Nephron progenitor cell (in vitro differentiated cells): ENCODE data around the gene CAPN14.

Source experiments
- DNase-seq: peaks from one replicate; pipeline ENCODE4 v3.0.0; 2021
- H3K27ac Mint-ChIP-seq: 2 replicates; pipeline ENCODE4 v1.8.0; 2021; ENCODE audit warnings: mild to moderate bottlenecking, moderate library complexity, mixed read lengths
- H3K27me3 Mint-ChIP-seq: 2 replicates; pipeline ENCODE4 v1.8.0; 2021; ENCODE audit warnings: mild to moderate bottlenecking, low read depth, mixed read lengths; ENCODE audit not compliant: poor library complexity
- H3K36me3 Mint-ChIP-seq: 2 replicates; pipeline ENCODE4 v1.8.0; 2021; ENCODE audit warnings: low read depth, mixed read lengths
- H3K4me1 Mint-ChIP-seq: 2 replicates; pipeline ENCODE4 v1.8.0; 2021; ENCODE audit warnings: mixed read lengths
- H3K4me3 Mint-ChIP-seq: 2 replicates; pipeline ENCODE4 v1.8.0; 2021; ENCODE audit warnings: mild to moderate bottlenecking, moderate library complexity, mixed read lengths
- H3K9me3 Mint-ChIP-seq: 2 replicates; pipeline ENCODE4 v1.8.0; 2021; ENCODE audit warnings: mild to moderate bottlenecking, moderate library complexity, mixed read lengths
- TF ChIP-seq, protein P1 (sequence below): fragments of 200-600 bp; sonication (generic); IDR thresholded peaks from 2 replicates; pipeline ENCODE4 v1.5.0; 2021; ENCODE audit warnings: antibody characterized with exemption

The CAPN14 gene

DNA sequence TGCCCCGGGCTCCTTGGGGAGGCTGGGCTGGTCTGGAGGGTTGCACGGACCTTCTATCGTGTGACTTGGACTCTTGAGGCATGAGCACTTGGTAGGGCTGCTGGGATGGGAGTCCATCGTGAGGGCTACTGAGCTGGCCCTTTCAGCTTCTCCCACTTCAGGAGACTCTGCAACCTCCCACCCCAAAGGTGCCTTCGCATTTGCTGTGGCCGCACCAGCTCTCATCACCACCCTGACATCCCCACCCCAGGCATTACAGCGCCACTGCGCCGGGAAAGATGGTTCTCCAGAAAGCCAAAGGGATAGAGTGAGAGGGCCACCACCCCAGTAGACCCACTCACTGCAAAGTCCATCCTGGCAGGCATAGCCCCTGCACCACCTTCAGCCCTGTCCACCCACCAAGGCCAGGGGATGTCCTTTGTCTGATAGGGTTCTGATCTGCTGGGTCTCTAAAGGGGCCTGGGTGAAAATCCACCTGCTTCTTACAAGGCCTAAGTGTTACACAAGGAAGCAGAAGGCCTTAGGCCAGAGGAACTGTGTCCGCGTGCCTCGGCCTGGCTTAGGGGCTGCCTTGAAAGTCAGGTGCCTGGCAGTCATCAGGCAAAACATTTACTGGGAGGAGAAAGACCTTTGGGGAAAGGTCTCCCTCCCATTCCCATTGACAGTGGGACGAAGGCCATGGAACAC is 21.7 kb upstream of the CAPN14 start:
- no peak for DNase-seq
- TF ChIP-seq, protein P1, sequence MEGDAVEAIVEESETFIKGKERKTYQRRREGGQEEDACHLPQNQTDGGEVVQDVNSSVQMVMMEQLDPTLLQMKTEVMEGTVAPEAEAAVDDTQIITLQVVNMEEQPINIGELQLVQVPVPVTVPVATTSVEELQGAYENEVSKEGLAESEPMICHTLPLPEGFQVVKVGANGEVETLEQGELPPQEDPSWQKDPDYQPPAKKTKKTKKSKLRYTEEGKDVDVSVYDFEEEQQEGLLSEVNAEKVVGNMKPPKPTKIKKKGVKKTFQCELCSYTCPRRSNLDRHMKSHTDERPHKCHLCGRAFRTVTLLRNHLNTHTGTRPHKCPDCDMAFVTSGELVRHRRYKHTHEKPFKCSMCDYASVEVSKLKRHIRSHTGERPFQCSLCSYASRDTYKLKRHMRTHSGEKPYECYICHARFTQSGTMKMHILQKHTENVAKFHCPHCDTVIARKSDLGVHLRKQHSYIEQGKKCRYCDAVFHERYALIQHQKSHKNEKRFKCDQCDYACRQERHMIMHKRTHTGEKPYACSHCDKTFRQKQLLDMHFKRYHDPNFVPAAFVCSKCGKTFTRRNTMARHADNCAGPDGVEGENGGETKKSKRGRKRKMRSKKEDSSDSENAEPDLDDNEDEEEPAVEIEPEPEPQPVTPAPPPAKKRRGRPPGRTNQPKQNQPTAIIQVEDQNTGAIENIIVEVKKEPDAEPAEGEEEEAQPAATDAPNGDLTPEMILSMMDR: no peak
- H3K4me3 Mint-ChIP-seq: no peak overlapping the region
- H3K36me3 Mint-ChIP-seq: no peaks in the 10 kb centered on the region
- H3K4me1 Mint-ChIP-seq: peaks cover 44% of the 10 kb centered on the region
- peaks cover 16% of the 10 kb centered on the region for H3K27me3 Mint-ChIP-seq
- H3K9me3 Mint-ChIP-seq: no peaks in the 10 kb centered on the region
- peak overlapping the region; percentile 42 for H3K27ac Mint-ChIP-seq

DNA sequence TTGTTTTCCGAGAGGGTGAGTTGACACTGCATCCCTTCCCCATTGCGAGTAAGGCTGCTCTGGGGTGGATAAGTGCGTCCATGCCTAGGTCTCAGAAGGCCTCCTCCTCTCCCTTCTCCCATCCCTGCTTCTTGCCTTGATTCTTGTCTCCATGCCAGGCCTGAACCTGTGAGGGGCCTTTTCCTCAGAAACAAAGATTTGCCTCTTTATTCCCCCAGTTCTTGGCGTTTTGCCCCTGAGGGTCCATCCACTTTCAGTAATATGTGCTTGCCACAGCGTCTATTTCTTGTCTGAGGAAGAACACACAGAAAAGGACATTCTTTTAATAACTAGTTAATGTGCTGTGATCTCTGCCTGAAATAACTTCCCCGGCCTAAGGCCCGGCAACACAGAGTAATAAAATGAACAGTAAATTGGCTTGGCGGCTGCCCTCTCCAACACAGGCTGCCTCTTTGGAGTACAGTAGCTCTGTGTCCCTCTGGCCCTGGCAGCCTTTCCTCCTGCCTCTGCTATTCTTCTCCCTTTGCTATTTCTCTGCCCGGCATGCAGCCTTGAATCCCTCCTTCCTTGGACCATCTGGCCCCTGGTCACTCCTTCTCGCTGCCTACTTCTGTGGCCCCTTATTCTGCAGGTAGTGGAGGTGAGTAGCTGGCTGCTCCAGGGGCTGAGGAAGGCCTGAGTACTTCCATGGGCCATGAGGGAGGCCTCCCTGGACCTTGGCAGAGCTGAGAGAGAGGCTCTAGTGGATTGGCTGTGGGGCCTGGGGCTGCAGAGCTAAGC is 21.0 kb upstream of the CAPN14 start:
- TF ChIP-seq, protein P1: no peak
- Mint-ChIP-seq H3K36me3 (no peaks in the 10 kb centered on the region), H3K27ac (peak overlapping the region; percentile 18), H3K27me3 (peaks cover 16% of the 10 kb centered on the region), H3K4me1 (peaks cover 48% of the 10 kb centered on the region), H3K9me3 (no peaks in the 10 kb centered on the region), H3K4me3 (no peak overlapping the region)
- no peak for DNase-seq

GRCh38 chr2:31237348-31238017 is 20.2 kb upstream of the CAPN14 start:
- Mint-ChIP-seq H3K4me3 (no peak overlapping the region), H3K36me3 (no peaks in the 10 kb centered on the region), H3K4me1 (peaks cover 52% of the 10 kb centered on the region), H3K9me3 (no peaks in the 10 kb centered on the region), H3K27ac (no peak overlapping the region), H3K27me3 (peaks cover 16% of the 10 kb centered on the region)
- no peak for DNase-seq
- TF ChIP-seq, protein P1: no peak

DNA sequence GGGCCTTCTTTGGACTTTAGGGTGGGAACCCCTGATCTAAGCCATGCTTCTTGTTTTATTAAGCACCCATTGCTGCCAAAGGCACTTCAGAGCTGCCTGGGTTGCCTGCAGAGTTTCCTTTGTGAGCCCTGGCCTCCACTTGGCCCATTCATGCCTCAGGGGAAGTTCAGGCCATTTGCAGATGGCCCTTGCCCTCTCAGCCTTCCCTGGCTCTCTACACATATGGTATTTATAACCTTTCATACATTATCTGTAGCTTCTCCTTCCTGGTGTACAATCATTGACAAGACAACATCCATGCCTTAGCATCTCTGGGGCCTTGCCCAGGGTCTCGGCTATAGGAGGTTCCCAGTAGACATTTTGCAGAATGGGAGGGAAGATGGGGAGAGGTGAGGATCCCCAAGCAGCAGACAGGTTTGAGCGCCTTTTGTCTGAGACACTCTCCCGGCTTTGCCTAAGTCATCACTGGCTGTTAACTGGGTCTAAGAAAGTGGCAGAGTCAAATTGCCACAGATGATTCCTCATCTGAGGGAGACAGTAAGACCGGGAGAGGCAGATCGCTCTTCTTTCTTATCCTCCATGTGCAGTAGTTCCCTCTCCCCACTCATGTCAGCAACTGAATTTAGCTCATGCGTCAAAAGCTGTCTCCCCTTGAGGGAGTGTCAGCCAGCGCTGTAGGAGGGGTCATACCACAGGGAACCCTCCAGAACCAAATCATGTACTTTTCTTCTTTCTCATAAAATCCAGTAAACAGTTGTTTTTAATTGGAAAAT is 19.3 kb upstream of the CAPN14 start:
- no peaks in the 10 kb centered on the region for H3K36me3 Mint-ChIP-seq
- H3K4me3 Mint-ChIP-seq: no peak overlapping the region
- H3K4me1 Mint-ChIP-seq: peaks cover 49% of the 10 kb centered on the region
- H3K27ac Mint-ChIP-seq: no peak overlapping the region
- no peak for DNase-seq
- H3K9me3 Mint-ChIP-seq: no peaks in the 10 kb centered on the region
- TF ChIP-seq, protein P1: no peak
- H3K27me3 Mint-ChIP-seq: peaks cover 16% of the 10 kb centered on the region

DNA sequence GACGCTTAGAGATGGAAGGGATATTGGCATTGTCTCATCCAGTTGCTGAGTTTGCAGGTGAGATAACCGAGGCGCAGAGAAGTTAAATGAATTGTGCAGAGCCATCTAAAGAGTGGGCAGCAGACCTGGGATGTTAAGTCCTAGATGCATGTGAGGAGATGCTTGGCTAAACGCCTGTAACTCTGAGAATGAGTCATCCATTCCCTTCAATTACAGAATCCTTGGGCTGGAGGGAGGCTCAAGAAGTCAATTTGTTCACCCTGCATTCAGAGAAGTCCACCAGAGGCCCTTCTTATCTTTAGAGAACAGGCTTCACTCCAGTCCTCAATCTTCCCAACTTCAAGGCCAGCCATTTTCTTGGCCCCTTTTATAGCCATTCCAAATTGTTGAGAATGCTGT is 18.2 kb upstream of the CAPN14 start:
- DNase-seq: no peak
- H3K9me3 Mint-ChIP-seq: no peaks in the 10 kb centered on the region
- TF ChIP-seq, protein P1: no peak
- no peaks in the 10 kb centered on the region for H3K36me3 Mint-ChIP-seq
- peaks cover 39% of the 10 kb centered on the region for H3K4me1 Mint-ChIP-seq
- peak overlapping the region; percentile 80 for H3K4me3 Mint-ChIP-seq
- H3K27me3 Mint-ChIP-seq: peaks cover 21% of the 10 kb centered on the region
- no peak overlapping the region for H3K27ac Mint-ChIP-seq
